Sigmoid colon (tissue), 4 donors: Measurements from ENCODE around the gene FCRL6.

Experiments
- CTCF ChIP-seq, 4 experiments: fragments of 450-650 bp in 3 of 4; fragments of 200-600 bp in 1 of 4; IDR thresholded peaks; one replicate each; pipeline ENCODE4 v1.5.1; 2016 to 2019; ENCODE audit warnings: antibody characterized with exemption in 4 of 4, mild to moderate bottlenecking in 3 of 4, moderate library complexity in 2 of 4
- POLR2A ChIP-seq, 2 donors: fragments of 450-650 bp; IDR thresholded peaks; one replicate each; pipeline ENCODE4 v1.6.1; 2016; ENCODE audit warnings: antibody characterized with exemption in 2 of 2, mild to moderate bottlenecking in 2 of 2, moderate library complexity in 2 of 2
- POLR2AphosphoS5 ChIP-seq, 4 donors: sonication (generic); formaldehyde crosslinking; IDR thresholded peaks; one replicate each; pipeline ENCODE4 v1.6.1; 2017; ENCODE audit warnings: antibody characterized with exemption in 4 of 4

DNA sequence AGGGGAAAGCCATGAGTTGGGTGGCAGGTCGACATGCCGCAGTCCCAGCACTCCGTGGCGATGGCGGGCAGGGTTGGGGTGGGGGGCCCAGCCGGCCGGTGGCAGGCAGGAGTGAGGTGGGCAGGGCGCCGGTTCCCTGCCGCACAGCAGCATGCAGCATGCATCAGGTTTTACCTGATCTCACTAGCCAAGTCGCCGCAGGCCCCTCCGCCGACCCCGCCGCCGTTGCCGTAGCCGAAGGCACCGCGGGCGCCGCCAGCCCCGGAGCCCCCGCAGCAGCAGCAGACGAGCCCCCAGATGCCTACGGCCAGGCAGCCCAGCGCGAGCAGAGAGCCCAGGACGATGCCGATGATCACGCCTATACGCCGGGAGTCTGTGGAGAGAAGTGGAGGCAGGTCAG lies 53.5 kb downstream of the FCRL6 start:
- TF ChIP-seq CTCF (IDR thresholded peaks at IDR 0.05) (no peak), POLR2AphosphoS5 (IDR thresholded peaks at IDR 0.05) (no peak), POLR2A (IDR thresholded peaks at IDR 0.05) (no peak)
